ENCODE data around the gene CYP21A2. TPM values are rescaled to one million over a fixed set of nuclear protein-coding genes. Genes with fewer than 3 reads are reported as not detected.
"Not testable (repeated sequence)": the region's sequence is repeated elsewhere in the genome, so short reads cannot be mapped to it uniquely, and the experiment has no call there.

Gene CYP21A2
- total and polyA plus RNA-seq, 10 of the 15 experiments (the other 5 are each of a cell fraction or from before 2014, with no cell fraction given) = 0.04 to 0.92 (median 0.23) TPM; not detected in 7

DNA sequence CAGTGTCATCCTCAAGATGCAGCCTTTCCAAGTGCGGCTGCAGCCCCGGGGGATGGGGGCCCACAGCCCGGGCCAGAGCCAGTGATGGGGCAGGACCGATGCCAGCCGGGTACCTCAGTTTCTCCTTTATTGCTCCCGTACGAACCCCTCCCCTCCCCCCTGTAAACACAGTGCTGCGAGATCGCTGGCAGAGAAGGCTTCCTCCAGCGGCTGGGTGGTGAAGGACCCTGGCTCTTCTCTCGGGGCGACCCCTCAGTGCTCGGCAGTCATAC is 2.8 kb downstream of the CYP21A2 start:
- FAIRE-seq = not testable (repeated sequence)

DNA sequence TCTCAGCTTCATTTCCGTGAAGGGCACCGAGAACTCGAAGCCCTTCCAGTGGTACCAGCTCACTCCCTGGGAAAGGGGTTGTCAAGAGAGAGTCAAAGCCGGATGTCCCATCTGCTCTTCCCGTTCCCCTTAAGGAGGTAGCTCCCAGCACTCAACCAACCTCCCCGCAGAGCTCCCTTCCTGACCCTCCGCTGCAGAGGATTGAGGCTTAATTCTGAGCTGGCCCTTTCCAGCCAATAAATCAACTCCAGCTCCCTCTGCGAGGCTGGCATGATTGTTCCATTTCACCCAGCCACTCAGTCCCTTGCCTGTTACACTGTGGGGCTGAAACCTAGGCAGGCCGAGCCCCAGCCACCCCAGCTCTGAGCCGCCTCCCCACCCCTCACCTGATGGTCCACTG is 3.2 kb downstream of the CYP21A2 start:
- WGBS (ENCODE audit: insufficient coverage, insufficient replicate concordance, low lambda C conversion rate, missing lambda C conversion rate) = 89% methylated on average over 5 of the region's 10 CpGs
- H3K4me3 ChIP-seq; H3K4me2 ChIP-seq (ENCODE audit: control insufficient read depth, insufficient read depth); FAIRE-seq; H3K27ac ChIP-seq (ENCODE audit: control insufficient read depth, insufficient read depth); RAD21 ChIA-PET (ENCODE audit: unreplicated experiment); SMC1A ChIA-PET (ENCODE audit: uncharacterized antibody, unreplicated experiment); ATAC-seq; H3K9me3 ChIP-seq (replicated peaks; ENCODE audit: control insufficient read depth, insufficient read depth, low read length); DNase-seq (ENCODE audit: low read depth, low spot score); H3K36me3 ChIP-seq (ENCODE audit: control insufficient read depth in 2 of 2, insufficient read depth in 2 of 2, low read length in 1 of 2); in situ Hi-C loops (cut with MboI); H2AFZ ChIP-seq (ENCODE audit: control insufficient read depth, low read depth, low read length); BruUV-seq (replicated peaks); CTCF ChIA-PET; H3K9ac ChIP-seq (ENCODE audit: control insufficient read depth, insufficient read depth, low read length); H3K27me3 ChIP-seq (replicated peaks in 1 of 2; ENCODE audit: control insufficient read depth in 2 of 2, insufficient read depth in 2 of 2, low read length in 1 of 2); H3K79me2 ChIP-seq (ENCODE audit: control insufficient read depth, insufficient read depth, low read length); H4K20me1 ChIP-seq (ENCODE audit: control insufficient read depth, insufficient read depth); H3K4me1 ChIP-seq (ENCODE audit: control insufficient read depth, insufficient read depth, low read length); POLR2A ChIA-PET: not testable (repeated sequence)
- intact Hi-C loops (cut with micrococcal nuclease; ENCODE audit: unreplicated experiment) = loop anchor here (10.0 kb wide), 1 partner anchor 113 kb away; the partner anchor contains the start of genes PPT2 and PRRT1

More for the DNA sequence above, 2.8 kb downstream of the CYP21A2 start:
- DNase-seq (ENCODE audit: low read depth, low spot score); H3K27me3 ChIP-seq (replicated peaks in 1 of 2; ENCODE audit: control insufficient read depth in 2 of 2, insufficient read depth in 2 of 2, low read length in 1 of 2); SMC1A ChIA-PET (ENCODE audit: uncharacterized antibody, unreplicated experiment); H2AFZ ChIP-seq (ENCODE audit: control insufficient read depth, low read depth, low read length); BruUV-seq (replicated peaks); H3K79me2 ChIP-seq (ENCODE audit: control insufficient read depth, insufficient read depth, low read length); H3K4me2 ChIP-seq (ENCODE audit: control insufficient read depth, insufficient read depth); H3K4me1 ChIP-seq (ENCODE audit: control insufficient read depth, insufficient read depth, low read length); H3K27ac ChIP-seq (ENCODE audit: control insufficient read depth, insufficient read depth); ATAC-seq; CTCF ChIA-PET; RAD21 ChIA-PET (ENCODE audit: unreplicated experiment); H4K20me1 ChIP-seq (ENCODE audit: control insufficient read depth, insufficient read depth); H3K4me3 ChIP-seq; H3K9ac ChIP-seq (ENCODE audit: control insufficient read depth, insufficient read depth, low read length); H3K36me3 ChIP-seq (ENCODE audit: control insufficient read depth in 2 of 2, insufficient read depth in 2 of 2, low read length in 1 of 2); POLR2A ChIA-PET; H3K9me3 ChIP-seq (replicated peaks; ENCODE audit: control insufficient read depth, insufficient read depth, low read length); in situ Hi-C loops (cut with MboI): not testable (repeated sequence)
- intact Hi-C loops (cut with micrococcal nuclease; ENCODE audit: unreplicated experiment) = loop anchor here (10.0 kb wide), 1 partner anchor 114 kb away; the partner anchor contains the start of genes PPT2 and PRRT1
- WGBS (ENCODE audit: insufficient coverage, insufficient replicate concordance, low lambda C conversion rate, missing lambda C conversion rate) = no CpG with 5 or more reads among the region's 13 CpGs

- ATAC-seq; H2AFZ ChIP-seq (ENCODE audit: control insufficient read depth, low read depth, low read length): not testable (repeated sequence)
These were observed 4.1 kb downstream of the CYP21A2 start for GRCh38 chr6:32042276-32042675.

DNA sequence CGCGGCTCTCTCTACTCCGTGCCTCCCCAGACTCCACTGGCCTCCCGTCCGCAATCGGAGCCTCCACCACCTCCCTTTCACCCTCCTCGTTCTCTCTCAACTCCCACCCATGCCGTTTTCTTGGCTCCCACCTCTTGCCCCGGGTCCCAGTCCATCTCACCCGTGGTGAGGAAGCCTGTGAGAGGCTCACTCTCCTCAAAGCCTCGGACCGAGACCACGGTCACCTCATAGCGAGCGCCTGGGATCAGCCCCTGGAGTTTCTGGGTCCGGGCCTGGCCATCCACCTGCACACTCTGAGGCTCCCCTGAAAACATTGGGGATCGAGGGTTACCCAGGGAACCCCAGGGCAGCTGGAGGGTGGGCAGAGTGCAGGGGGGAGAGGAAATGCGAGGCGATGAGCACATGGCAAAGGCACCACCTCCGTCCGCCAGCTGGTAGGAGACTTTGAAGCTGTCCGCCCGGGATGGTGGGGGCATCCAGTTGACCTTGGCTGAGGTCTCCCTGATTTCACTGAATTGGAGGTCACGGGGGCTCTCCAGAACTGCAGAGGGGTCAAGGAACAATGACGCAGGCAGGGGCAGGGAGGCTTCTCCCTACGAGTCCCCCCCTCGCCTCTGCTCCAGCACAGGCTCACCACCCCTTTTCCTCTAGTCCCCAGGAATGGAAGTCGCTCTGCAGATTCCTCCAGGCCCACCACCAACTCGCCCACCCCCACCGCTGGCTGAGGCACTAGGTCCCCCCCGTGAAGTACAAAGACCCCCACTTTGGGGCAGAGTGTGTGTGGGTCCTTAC is 5.6 kb downstream of the CYP21A2 start:
- H3K4me3 ChIP-seq; H3K27me3 ChIP-seq (replicated peaks in 1 of 2; ENCODE audit: control insufficient read depth in 2 of 2, insufficient read depth in 2 of 2, low read length in 1 of 2); H4K20me1 ChIP-seq (ENCODE audit: control insufficient read depth, insufficient read depth); ATAC-seq; FAIRE-seq; H3K4me2 ChIP-seq (ENCODE audit: control insufficient read depth, insufficient read depth); POLR2A ChIA-PET; H3K36me3 ChIP-seq (ENCODE audit: control insufficient read depth in 2 of 2, insufficient read depth in 2 of 2, low read length in 1 of 2); RAD21 ChIA-PET (ENCODE audit: unreplicated experiment); H3K9me3 ChIP-seq (replicated peaks; ENCODE audit: control insufficient read depth, insufficient read depth, low read length); H3K4me1 ChIP-seq (ENCODE audit: control insufficient read depth, insufficient read depth, low read length); DNase-seq (ENCODE audit: low read depth, low spot score); H2AFZ ChIP-seq (ENCODE audit: control insufficient read depth, low read depth, low read length); in situ Hi-C loops (cut with MboI); BruUV-seq (replicated peaks); H3K79me2 ChIP-seq (ENCODE audit: control insufficient read depth, insufficient read depth, low read length); SMC1A ChIA-PET (ENCODE audit: uncharacterized antibody, unreplicated experiment); H3K9ac ChIP-seq (ENCODE audit: control insufficient read depth, insufficient read depth, low read length); H3K27ac ChIP-seq (ENCODE audit: control insufficient read depth, insufficient read depth); CTCF ChIA-PET: not testable (repeated sequence)
- intact Hi-C loops (cut with micrococcal nuclease; ENCODE audit: unreplicated experiment) = loop anchor here (10.0 kb wide), 1 partner anchor 111 kb away; the partner anchor contains the start of genes PPT2 and PRRT1
- 34% methylated on average over 18 of the region's 31 CpGs for WGBS (ENCODE audit: insufficient coverage, insufficient replicate concordance, low lambda C conversion rate, missing lambda C conversion rate)

More at GRCh38 chr6:32042276-32042675, 4.1 kb downstream of the CYP21A2 start:
- H3K9ac ChIP-seq (ENCODE audit: control insufficient read depth, insufficient read depth, low read length); FAIRE-seq; BruUV-seq (replicated peaks); RAD21 ChIA-PET (ENCODE audit: unreplicated experiment); in situ Hi-C loops (cut with MboI); H3K4me2 ChIP-seq (ENCODE audit: control insufficient read depth, insufficient read depth); CTCF ChIA-PET; H3K4me3 ChIP-seq; H3K79me2 ChIP-seq (ENCODE audit: control insufficient read depth, insufficient read depth, low read length); H4K20me1 ChIP-seq (ENCODE audit: control insufficient read depth, insufficient read depth); POLR2A ChIA-PET; DNase-seq (ENCODE audit: low read depth, low spot score); H3K36me3 ChIP-seq (ENCODE audit: control insufficient read depth in 2 of 2, insufficient read depth in 2 of 2, low read length in 1 of 2); SMC1A ChIA-PET (ENCODE audit: uncharacterized antibody, unreplicated experiment); H3K27me3 ChIP-seq (replicated peaks in 1 of 2; ENCODE audit: control insufficient read depth in 2 of 2, insufficient read depth in 2 of 2, low read length in 1 of 2); H3K4me1 ChIP-seq (ENCODE audit: control insufficient read depth, insufficient read depth, low read length); H3K9me3 ChIP-seq (replicated peaks; ENCODE audit: control insufficient read depth, insufficient read depth, low read length); H3K27ac ChIP-seq (ENCODE audit: control insufficient read depth, insufficient read depth): not testable (repeated sequence)
- intact Hi-C loops (cut with micrococcal nuclease; ENCODE audit: unreplicated experiment) = loop anchor here (10.0 kb wide), 1 partner anchor 113 kb away; the partner anchor contains the start of genes PPT2 and PRRT1
- 59% methylated on average over 12 of the region's 15 CpGs for WGBS (ENCODE audit: insufficient coverage, insufficient replicate concordance, low lambda C conversion rate, missing lambda C conversion rate)
